Measurements from ENCODE around the gene ERV3-1. TPM values are rescaled to one million over a fixed set of nuclear protein-coding genes. Genes with fewer than 3 reads are reported as not detected.
"Not testable (repeated sequence)": the region's sequence is repeated elsewhere in the genome, so short reads cannot be mapped to it uniquely, and the experiment has no call there.

The ERV3-1 gene
- total RNA-seq, 1 experiment from 2014 or later, result 10.2 TPM

GRCh38 chr7:65034120-65034782, 27.8 kb upstream of the ERV3-1 start:
- peaks cover 25% of the 10 kb centered on the region for H3K9me3 Mint-ChIP-seq
- peak; percentile 33; the same call in 1 of the 2 replicates for TF ChIP-seq HMGA2 (CRISPR knock-in tag; IDR thresholded peaks at IDR 0.05)
- CTCF ChIA-PET; H3K27ac Mint-ChIP-seq; DNase-seq (ENCODE audit: low spot score); H3K27me3 Mint-ChIP-seq (ENCODE audit: low read depth); H3K4me1 Mint-ChIP-seq; ATAC-seq; H3K4me3 Mint-ChIP-seq; H3K36me3 Mint-ChIP-seq; POLR2A ChIA-PET: not testable (repeated sequence)

GRCh38 chr7:65033391-65033790, 26.9 kb upstream of the ERV3-1 start:
- H3K27me3 Mint-ChIP-seq (ENCODE audit: low read depth); H3K4me3 Mint-ChIP-seq; H3K36me3 Mint-ChIP-seq; DNase-seq (ENCODE audit: low spot score); H3K27ac Mint-ChIP-seq; ATAC-seq; CTCF ChIA-PET; POLR2A ChIA-PET; H3K4me1 Mint-ChIP-seq: not testable (repeated sequence)
- peaks cover 25% of the 10 kb centered on the region for H3K9me3 Mint-ChIP-seq

- CTCF ChIA-PET; H3K27me3 Mint-ChIP-seq (ENCODE audit: low read depth); H3K4me3 Mint-ChIP-seq; DNase-seq (ENCODE audit: low spot score); POLR2A ChIA-PET; ATAC-seq; H3K36me3 Mint-ChIP-seq; H3K27ac Mint-ChIP-seq; H3K4me1 Mint-ChIP-seq: not testable (repeated sequence)
- peaks cover 15% of the 10 kb centered on the region for H3K9me3 Mint-ChIP-seq
These were observed 18.5 kb upstream of the ERV3-1 start for GRCh38 chr7:65025023-65025422.

GRCh38 chr7:65020978-65021377, 14.5 kb upstream of the ERV3-1 start:
- H3K27ac Mint-ChIP-seq; H3K27me3 Mint-ChIP-seq (ENCODE audit: low read depth); H3K9me3 Mint-ChIP-seq; H3K36me3 Mint-ChIP-seq; DNase-seq (ENCODE audit: low spot score); ATAC-seq; H3K4me1 Mint-ChIP-seq; H3K4me3 Mint-ChIP-seq; CTCF ChIA-PET: not testable (repeated sequence)
- POLR2A ChIA-PET, result interaction anchor here (0.7 kb wide), 1 partner anchor 1750 kb away, joined by 6 read pairs; no protein-coding TSS in a partner anchor

GRCh38 chr7:65009881-65010280, 3.4 kb upstream of the ERV3-1 start:
- CTCF ChIA-PET, result not testable (repeated sequence)

GRCh38 chr7:65009394-65009793, 2.9 kb upstream of the ERV3-1 start:
- ATAC-seq; CTCF ChIA-PET; H3K27me3 Mint-ChIP-seq (ENCODE audit: low read depth); DNase-seq (ENCODE audit: low spot score); H3K4me3 Mint-ChIP-seq; H3K36me3 Mint-ChIP-seq; H3K27ac Mint-ChIP-seq; POLR2A ChIA-PET: not testable (repeated sequence)
- Mint-ChIP-seq H3K4me1 (peaks cover 23% of the 10 kb centered on the region), H3K9me3 (peaks cover 22% of the 10 kb centered on the region)

More at GRCh38 chr7:65009881-65010280, 3.4 kb upstream of the ERV3-1 start:
- ATAC-seq; H3K27me3 Mint-ChIP-seq (ENCODE audit: low read depth); H3K36me3 Mint-ChIP-seq; H3K27ac Mint-ChIP-seq; POLR2A ChIA-PET; H3K4me3 Mint-ChIP-seq; DNase-seq (ENCODE audit: low spot score): not testable (repeated sequence)
- H3K9me3 Mint-ChIP-seq, result peaks cover 21% of the 10 kb centered on the region
- H3K4me1 Mint-ChIP-seq, result peaks cover 18% of the 10 kb centered on the region

GRCh38 chr7:65007036-65007435, 549 bp upstream of the ERV3-1 start:
- not testable (repeated sequence) for ATAC-seq
- CTCF ChIA-PET, result interaction anchor here (1.0 to 1.9 kb wide), 4 partner anchors 31 to 119 kb away, joined by 3 to 10 read pairs (median 6); no protein-coding TSS in a partner anchor

GRCh38 chr7:65004575-65004974, 1.9 kb downstream of the ERV3-1 start:
- H3K4me3 Mint-ChIP-seq, result peak overlapping the region; percentile 93
- peaks cover 41% of the 10 kb centered on the region for H3K36me3 Mint-ChIP-seq
- peaks cover 23% of the 10 kb centered on the region for H3K4me1 Mint-ChIP-seq
- ATAC-seq (no peak), DNase-seq (ENCODE audit: low spot score) (no peak)
- ChIA-PET CTCF (no interaction called here), POLR2A (no interaction called here)
- no peaks in the 10 kb centered on the region; the same call in 1 of the 2 replicates for H3K27me3 Mint-ChIP-seq (ENCODE audit: low read depth)
- H3K9me3 Mint-ChIP-seq, result peaks cover 37% of the 10 kb centered on the region
- no peak overlapping the region for H3K27ac Mint-ChIP-seq
- no peak for TF ChIP-seq GTF2I (CRISPR knock-in tag; conservative IDR thresholded peaks at IDR 0.05)
- TF ChIP-seq TEAD4 (CRISPR knock-in tag; IDR thresholded peaks at IDR 0.05), result no peak
- TF ChIP-seq ATF3 (CRISPR knock-in tag; conservative IDR thresholded peaks at IDR 0.05), result no peak
- no peak for TF ChIP-seq ZNF138 (CRISPR knock-in tag; conservative IDR thresholded peaks at IDR 0.05)
- no peak for TF ChIP-seq ZNF121 (CRISPR knock-in tag; IDR thresholded peaks at IDR 0.05)
- TF ChIP-seq E2F4 (CRISPR knock-in tag; IDR thresholded peaks at IDR 0.05; ENCODE audit: borderline replicate concordance, low read depth), result no peak
- no peak for TF ChIP-seq ZNF532 (CRISPR knock-in tag; IDR thresholded peaks at IDR 0.05; ENCODE audit: borderline replicate concordance)

More at GRCh38 chr7:65007036-65007435, 549 bp upstream of the ERV3-1 start:
- Mint-ChIP-seq H3K9me3 (peaks cover 27% of the 10 kb centered on the region), H3K27ac (peak overlapping the region; percentile 40), H3K4me1 (peaks cover 23% of the 10 kb centered on the region), H3K36me3 (peaks cover 19% of the 10 kb centered on the region), H3K4me3 (peak overlapping the region; percentile 93; the same call in 1 of the 2 replicates)
- POLR2A ChIA-PET, result interaction anchor here (0.5 to 2.1 kb wide), 8 partner anchors 10 to 1840 kb away, joined by 3 to 15 read pairs (median 4); no protein-coding TSS in a partner anchor
- not testable (repeated sequence) for H3K27me3 Mint-ChIP-seq (ENCODE audit: low read depth); DNase-seq (ENCODE audit: low spot score)
